IPS DF 6.9 (cell line): ENCODE data around the gene STOML1.

Experiments
- DNase-seq: peaks from one replicate; pipeline ENCODE4 v3.0.0-alpha.2; 2013; ENCODE audit warnings: low read depth, low spot score
- H3K27ac ChIP-seq: one replicate; pipeline ENCODE4 v1.5.1; 2013; ENCODE audit warnings: low read length, control low read depth
- H3K27me3 ChIP-seq: 2 replicates; pipeline ENCODE4 v1.6.1; 2013; ENCODE audit warnings: mild to moderate bottlenecking, low read length; ENCODE audit not compliant: control insufficient read depth, insufficient read depth
- H3K36me3 ChIP-seq: 2 replicates; pipeline ENCODE4 v1.6.1; 2013; ENCODE audit warnings: low read length; ENCODE audit not compliant: control insufficient read depth, insufficient read depth
- H3K4me1 ChIP-seq: 2 replicates; pipeline ENCODE4 v1.6.1; 2013; ENCODE audit warnings: low read length; ENCODE audit not compliant: control insufficient read depth, insufficient read depth
- H3K4me3 ChIP-seq: 2 replicates; pipeline ENCODE4 v1.5.1; 2013; ENCODE audit warnings: mild to moderate bottlenecking, low read length
- H3K9me3 ChIP-seq: 2 replicates; pipeline ENCODE4 v1.6.1; 2013; ENCODE audit warnings: low read length, inconsistent platforms; ENCODE audit not compliant: control insufficient read depth, insufficient read depth
- WGBS: extraction: QIAGEN DNeasy Blood & Tissue Kit; methylation state at CpG from one replicate; pipeline ENCODE4 v1.1.7; 2013; ENCODE audit warnings: mixed read lengths, missing lambda C conversion rate; ENCODE audit not compliant: insufficient read length, insufficient coverage; 5-methylcytosine and 5-hydroxymethylcytosine counted together

The STOML1 gene

GRCh38 chr15:73952171-73952912, 39.8 kb downstream of the STOML1 start:
- H3K27me3 ChIP-seq = no peaks in the 10 kb centered on the region
- no peaks in the 10 kb centered on the region for H3K36me3 ChIP-seq
- WGBS = no CpG with 5 or more reads among the region's 21 CpGs
- no peak for DNase-seq
- no peaks in the 10 kb centered on the region for H3K9me3 ChIP-seq
- H3K4me1 ChIP-seq = no peaks in the 10 kb centered on the region
- H3K4me3 ChIP-seq = no peak overlapping the region
- H3K27ac ChIP-seq = no peak overlapping the region

GRCh38 chr15:73951601-73952000, 40.5 kb downstream of the STOML1 start:
- H3K27ac ChIP-seq = no peak overlapping the region
- no peak for DNase-seq
- no peaks in the 10 kb centered on the region for H3K4me1 ChIP-seq
- no peaks in the 10 kb centered on the region for H3K36me3 ChIP-seq
- H3K4me3 ChIP-seq = no peak overlapping the region
- no CpG with 5 or more reads among the region's 13 CpGs for WGBS
- no peaks in the 10 kb centered on the region for H3K9me3 ChIP-seq
- no peaks in the 10 kb centered on the region for H3K27me3 ChIP-seq

DNA sequence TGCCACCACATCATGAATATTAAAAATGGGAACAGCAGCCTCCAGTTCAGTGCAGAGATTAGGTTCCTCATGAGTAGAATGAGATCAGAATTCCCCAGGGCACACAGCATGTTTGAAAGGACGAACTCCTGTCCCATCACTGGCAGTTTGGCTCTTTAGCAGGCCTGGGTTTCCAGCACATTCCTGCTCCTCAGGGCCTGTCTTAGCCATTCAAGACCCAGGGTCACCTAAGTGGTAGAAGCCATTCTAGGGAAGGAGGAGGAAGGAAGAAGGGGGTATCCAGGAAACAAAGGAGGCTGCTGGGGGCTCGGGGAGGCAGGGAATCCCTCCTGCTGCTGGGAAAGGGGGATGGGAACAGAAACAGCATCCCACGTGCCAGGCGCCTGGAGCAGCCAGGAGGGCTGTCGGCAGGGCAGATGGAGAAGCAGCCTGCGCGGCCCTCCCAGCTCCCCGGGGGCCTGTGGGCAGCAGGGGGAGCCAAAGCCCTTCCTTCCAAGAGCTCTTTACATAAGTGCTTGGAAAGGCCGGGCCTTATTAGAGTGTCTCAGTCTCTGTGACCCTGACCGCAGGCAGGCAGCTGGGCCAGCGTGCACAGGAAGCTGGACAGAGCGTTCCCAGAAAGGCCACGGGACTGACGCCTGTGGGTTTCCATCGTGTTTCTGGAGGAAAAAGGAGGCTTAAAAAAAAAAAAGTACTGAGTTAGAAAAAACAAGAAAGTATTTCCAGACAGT, 41.1 kb downstream of the STOML1 start:
- no peaks in the 10 kb centered on the region for H3K9me3 ChIP-seq
- no CpG with 5 or more reads among the region's 15 CpGs for WGBS
- no peak overlapping the region for H3K4me3 ChIP-seq
- no peaks in the 10 kb centered on the region for H3K4me1 ChIP-seq
- DNase-seq = no peak
- no peak overlapping the region for H3K27ac ChIP-seq
- H3K36me3 ChIP-seq = no peaks in the 10 kb centered on the region
- H3K27me3 ChIP-seq = no peaks in the 10 kb centered on the region

- no peaks in the 10 kb centered on the region for H3K4me1 ChIP-seq
- H3K27ac ChIP-seq = no peak overlapping the region
- H3K27me3 ChIP-seq = no peaks in the 10 kb centered on the region
- H3K4me3 ChIP-seq = no peak overlapping the region
- no peaks in the 10 kb centered on the region for H3K9me3 ChIP-seq
- no peak for DNase-seq
- no peaks in the 10 kb centered on the region for H3K36me3 ChIP-seq
Measured at GRCh38 chr15:73950479-73950830, 41.6 kb downstream of the STOML1 start.

DNA sequence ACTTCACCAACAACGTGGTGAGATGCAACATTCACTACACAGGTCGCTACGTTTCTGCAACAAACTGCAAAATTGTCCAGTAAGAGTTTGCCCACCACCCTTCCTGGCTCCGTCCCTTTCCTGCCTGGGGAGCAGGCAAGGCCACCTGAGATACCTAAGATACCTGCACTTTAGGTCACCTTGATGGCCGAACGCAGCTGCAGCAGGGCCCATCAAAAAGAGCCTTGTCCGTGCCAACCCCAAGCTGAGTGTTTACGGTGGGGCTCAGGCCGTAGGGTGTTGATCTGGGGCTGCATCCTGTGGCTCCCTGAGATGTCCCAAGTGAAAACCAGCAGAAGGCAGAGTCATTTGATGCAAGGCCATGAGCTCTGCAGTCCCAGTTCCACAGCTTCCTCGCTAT, 42.6 kb downstream of the STOML1 start:
- H3K36me3 ChIP-seq = no peaks in the 10 kb centered on the region
- no peaks in the 10 kb centered on the region for H3K27me3 ChIP-seq
- no peaks in the 10 kb centered on the region for H3K9me3 ChIP-seq
- no peaks in the 10 kb centered on the region for H3K4me1 ChIP-seq
- DNase-seq = no peak
- WGBS = no CpG with 5 or more reads among the region's 10 CpGs
- no peak overlapping the region for H3K27ac ChIP-seq
- H3K4me3 ChIP-seq = no peak overlapping the region

GRCh38 chr15:73948982-73949381, 43.1 kb downstream of the STOML1 start:
- no peaks in the 10 kb centered on the region for H3K4me1 ChIP-seq
- no CpG with 5 or more reads among the region's 4 CpGs for WGBS
- no peak overlapping the region for H3K4me3 ChIP-seq
- no peaks in the 10 kb centered on the region for H3K9me3 ChIP-seq
- H3K27ac ChIP-seq = no peak overlapping the region
- H3K36me3 ChIP-seq = no peaks in the 10 kb centered on the region
- no peak for DNase-seq
- H3K27me3 ChIP-seq = no peaks in the 10 kb centered on the region

- no peaks in the 10 kb centered on the region for H3K4me1 ChIP-seq
- no peak for DNase-seq
- H3K36me3 ChIP-seq = no peaks in the 10 kb centered on the region
- no peaks in the 10 kb centered on the region for H3K27me3 ChIP-seq
- H3K9me3 ChIP-seq = no peaks in the 10 kb centered on the region
- WGBS = no CpG with 5 or more reads among the region's 4 CpGs
- H3K27ac ChIP-seq = no peak overlapping the region
- H3K4me3 ChIP-seq = no peak overlapping the region
Measured at GRCh38 chr15:73948396-73948795, 43.7 kb downstream of the STOML1 start.

- no peak for DNase-seq
- Histone ChIP-seq H3K4me3 (no peak overlapping the region), H3K27me3 (no peaks in the 10 kb centered on the region), H3K9me3 (no peaks in the 10 kb centered on the region), H3K4me1 (no peaks in the 10 kb centered on the region), H3K27ac (no peak overlapping the region), H3K36me3 (no peaks in the 10 kb centered on the region)
- no CpG with 5 or more reads among the region's 9 CpGs for WGBS
Measured at GRCh38 chr15:73947651-73948050, 44.4 kb downstream of the STOML1 start.

DNA sequence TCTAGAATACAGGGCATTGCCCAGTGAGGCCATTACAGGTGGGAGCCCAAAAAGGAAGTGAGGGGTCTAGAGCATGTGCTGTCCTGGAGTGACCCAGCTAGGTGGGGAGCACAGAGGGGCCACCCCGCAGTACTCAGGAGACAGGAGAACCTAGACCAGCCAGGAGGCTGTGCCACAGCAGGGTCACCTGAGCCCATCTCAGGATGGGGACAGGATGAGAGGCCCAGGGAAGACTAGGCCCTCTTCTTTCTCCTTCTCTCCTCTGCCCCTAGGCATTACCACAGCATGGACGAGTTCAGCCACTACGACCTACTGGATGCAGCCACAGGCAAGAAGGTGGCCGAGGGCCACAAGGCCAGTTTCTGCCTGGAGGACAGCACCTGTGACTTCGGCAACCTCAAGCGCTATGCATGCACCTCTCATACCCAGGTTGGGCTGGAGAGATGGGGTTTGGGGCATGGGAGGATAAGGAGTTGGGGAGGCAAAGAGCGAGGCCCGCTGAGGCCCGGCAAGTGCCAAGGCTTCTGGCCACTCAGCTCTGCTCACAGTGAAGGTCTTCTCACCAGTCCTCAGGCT, 45.2 kb downstream of the STOML1 start:
- H3K9me3 ChIP-seq = no peaks in the 10 kb centered on the region
- no peak for DNase-seq
- no CpG with 5 or more reads among the region's 9 CpGs for WGBS
- H3K4me3 ChIP-seq = no peak overlapping the region
- H3K4me1 ChIP-seq = 0 out of 2 replicates have a peak, but pooled peaks cover 1% of the 10 kb centered on the region
- no peaks in the 10 kb centered on the region for H3K27me3 ChIP-seq
- no peak overlapping the region for H3K27ac ChIP-seq
- H3K36me3 ChIP-seq = no peaks in the 10 kb centered on the region

DNA sequence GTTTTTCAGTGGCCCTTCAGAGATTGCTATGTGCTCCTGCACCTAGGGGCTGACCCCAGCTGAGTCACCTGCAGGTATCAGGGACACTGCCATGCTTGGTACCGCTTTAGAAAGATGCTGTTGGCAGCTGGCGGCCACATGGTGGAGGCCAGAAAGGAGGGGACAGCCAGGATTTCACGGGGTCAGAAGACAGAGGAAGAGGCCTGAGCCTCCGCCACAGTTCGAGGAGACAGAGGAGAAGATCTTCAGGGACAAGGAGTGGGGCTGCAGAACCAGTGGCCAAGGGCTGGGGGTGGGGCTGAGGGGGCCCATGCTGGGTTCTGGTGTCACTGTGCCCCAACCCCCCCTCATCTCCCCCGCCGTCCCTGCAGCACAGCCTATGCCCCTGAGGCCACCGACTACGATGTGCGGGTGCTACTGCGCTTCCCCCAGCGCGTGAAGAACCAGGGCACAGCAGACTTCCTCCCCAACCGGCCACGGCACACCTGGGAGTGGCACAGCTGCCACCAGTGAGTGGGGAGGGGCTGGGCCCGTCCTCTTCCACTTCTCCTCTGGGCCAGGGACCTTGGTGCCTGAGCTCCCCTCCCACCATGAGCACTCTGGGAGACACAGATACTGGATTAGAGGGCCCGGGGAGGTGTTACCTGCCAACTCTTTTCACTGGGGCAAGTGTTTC, 45.9 kb downstream of the STOML1 start:
- no peaks in the 10 kb centered on the region for H3K9me3 ChIP-seq
- H3K4me1 ChIP-seq = 0 out of 2 replicates have a peak, but pooled peaks cover 2% of the 10 kb centered on the region
- DNase-seq = no peak
- H3K27me3 ChIP-seq = no peaks in the 10 kb centered on the region
- H3K4me3 ChIP-seq = no peak overlapping the region
- no peak overlapping the region for H3K27ac ChIP-seq
- no CpG with 5 or more reads among the region's 17 CpGs for WGBS
- H3K36me3 ChIP-seq = no peaks in the 10 kb centered on the region
